ENCODE data around the gene SEPSECS.

DNA sequence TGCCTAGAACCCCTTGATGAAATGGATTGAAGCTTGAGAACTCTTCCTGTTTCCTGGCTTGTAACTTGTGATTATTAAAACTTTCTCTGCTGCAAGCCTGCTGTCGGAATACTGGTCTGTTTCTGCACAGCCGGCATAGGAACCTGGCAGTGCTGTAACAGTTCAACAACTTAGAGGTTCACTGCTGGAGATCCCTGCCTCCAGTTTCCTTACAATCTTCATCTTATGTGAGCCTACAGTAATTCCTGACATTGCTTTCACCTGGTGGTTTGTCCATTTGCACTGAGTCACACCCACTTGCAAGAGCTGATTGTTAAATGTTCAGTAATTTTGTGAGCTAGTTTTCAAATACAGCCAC lies 1.3 kb upstream of the SEPSECS start:
- TF ChIP-seq, protein P1, sequence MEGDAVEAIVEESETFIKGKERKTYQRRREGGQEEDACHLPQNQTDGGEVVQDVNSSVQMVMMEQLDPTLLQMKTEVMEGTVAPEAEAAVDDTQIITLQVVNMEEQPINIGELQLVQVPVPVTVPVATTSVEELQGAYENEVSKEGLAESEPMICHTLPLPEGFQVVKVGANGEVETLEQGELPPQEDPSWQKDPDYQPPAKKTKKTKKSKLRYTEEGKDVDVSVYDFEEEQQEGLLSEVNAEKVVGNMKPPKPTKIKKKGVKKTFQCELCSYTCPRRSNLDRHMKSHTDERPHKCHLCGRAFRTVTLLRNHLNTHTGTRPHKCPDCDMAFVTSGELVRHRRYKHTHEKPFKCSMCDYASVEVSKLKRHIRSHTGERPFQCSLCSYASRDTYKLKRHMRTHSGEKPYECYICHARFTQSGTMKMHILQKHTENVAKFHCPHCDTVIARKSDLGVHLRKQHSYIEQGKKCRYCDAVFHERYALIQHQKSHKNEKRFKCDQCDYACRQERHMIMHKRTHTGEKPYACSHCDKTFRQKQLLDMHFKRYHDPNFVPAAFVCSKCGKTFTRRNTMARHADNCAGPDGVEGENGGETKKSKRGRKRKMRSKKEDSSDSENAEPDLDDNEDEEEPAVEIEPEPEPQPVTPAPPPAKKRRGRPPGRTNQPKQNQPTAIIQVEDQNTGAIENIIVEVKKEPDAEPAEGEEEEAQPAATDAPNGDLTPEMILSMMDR (IDR thresholded peaks at IDR 0.05; ENCODE audit: insufficient read depth, low read length, poor library complexity, severe bottlenecking): no peak
- no peak for TF ChIP-seq EZH2phosphoT487 (conservative IDR thresholded peaks at IDR 0.05; ENCODE audit: low read length)
